GM19043 (cell line): ENCODE measurements around the gene TRIM50.
"Not testable (repeated sequence)": the region's sequence is repeated elsewhere in the genome, so short reads cannot be mapped to it uniquely, and the experiment has no call there.

Experiments
- ATAC-seq: cut with Tn5 transposase; IDR thresholded peaks from one replicate; pipeline ENCODE4 v1.9.1; 2021; ENCODE audit warnings: low read depth; ENCODE audit not compliant: unreplicated experiment

Gene TRIM50

DNA sequence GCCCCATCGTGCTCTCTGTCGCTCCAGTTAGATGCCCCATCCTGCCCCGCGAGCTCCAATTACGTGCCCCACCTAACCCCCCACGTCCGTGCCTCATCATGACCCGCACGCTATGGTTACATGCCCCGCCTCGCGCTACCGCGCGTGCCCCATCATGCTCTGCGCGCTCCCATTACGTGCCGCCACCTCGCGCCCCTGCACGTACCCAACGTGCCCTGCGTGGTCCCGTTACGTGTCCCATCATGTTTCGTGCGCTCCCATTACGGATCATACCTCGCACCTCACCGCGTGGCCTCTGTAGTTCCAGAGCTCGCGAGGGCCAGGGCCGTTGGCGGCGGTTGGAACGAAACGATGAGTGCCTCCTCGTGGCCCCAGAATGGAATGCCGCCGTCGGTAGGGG is at the start of gene TRIM50, which contains the start of gene FKBP6:
Gene TRIM50 (minus strand): TSS at position 161 of the 400 bp plus-strand sequence. CDS start 3,295 bp downstream, outside the sequence.
Gene FKBP6 (plus strand): TSS at position 240 of the 400 bp plus-strand sequence. CDS start 268 bp downstream, outside the sequence.
- ATAC-seq, result not testable (repeated sequence)

DNA sequence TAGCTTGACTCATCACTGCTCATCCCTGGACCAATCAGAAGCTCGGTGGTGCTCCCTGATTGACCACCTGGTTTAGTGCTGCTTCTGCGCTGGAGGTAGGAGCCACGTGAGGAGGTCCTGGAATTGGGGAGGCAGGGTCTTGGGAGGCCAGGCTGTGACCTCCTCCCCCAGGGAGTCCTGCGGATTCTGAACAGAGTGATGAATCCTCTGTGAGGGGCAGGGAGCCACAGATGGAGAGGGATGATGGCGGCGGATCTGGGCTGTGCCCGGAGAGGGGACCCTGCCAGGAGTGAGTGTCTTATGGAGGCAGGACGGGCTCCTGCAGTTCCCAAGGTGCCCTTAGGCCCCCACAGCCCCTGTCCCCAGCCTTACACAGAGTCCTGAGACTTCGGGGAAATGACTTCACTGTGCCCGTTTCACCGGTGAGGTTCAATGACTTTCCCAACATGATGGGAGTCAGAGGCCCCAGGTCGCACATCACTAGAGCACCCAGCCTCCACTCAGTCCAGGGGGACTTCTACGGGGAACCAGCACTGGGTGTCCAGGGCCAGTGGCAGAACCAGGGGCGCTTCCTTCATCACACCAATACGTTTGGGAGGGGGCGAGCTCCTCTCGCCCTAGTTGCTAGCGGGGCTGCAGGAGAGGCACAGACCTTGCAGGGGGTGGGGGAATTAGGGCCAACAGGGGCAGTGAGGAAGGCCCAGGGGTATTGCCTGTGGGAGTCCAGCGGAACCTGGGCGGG is 49.0 kb upstream of the TRIM50 start:
- ATAC-seq, result no peak

DNA sequence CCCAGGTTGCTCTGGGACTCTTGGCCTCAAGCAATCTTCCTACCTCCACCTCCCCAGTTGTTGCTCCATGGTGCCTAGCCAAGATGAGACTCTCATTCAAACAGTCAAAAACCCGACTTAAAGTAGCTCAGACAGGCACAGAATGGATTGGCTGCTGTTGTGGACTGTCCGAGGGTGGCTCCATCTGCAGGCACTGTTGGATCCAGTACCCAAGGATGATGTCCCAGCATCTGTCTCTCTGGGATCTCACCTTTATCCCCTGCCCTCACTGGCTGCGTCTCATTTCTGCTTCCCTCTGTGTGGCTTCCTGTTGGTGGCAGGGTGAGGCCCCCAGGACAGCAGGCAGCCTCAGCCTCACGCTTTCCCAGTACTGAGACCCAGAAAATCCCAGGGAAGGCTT is 48.4 kb upstream of the TRIM50 start:
- not testable (repeated sequence) for ATAC-seq

DNA sequence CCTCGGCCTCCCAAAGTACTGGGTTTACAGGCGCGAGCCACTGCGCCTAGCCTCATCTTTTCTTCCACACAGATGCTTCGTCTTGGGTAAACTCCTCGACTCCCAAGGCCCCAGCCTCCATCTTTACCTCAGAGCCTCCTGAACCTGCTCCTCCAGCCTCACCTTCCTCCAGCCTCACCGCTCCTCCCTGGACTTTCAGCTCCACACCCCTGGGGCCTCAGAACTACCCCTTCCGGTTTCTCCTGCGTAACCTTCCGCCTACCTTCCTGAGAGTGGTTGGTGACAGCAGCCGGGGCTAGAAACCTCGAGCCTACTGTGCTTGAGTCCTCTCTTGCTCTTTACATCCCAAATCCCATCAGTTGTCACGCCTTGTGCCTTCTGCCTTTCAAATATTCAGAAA is 45.9 kb upstream of the TRIM50 start:
- ATAC-seq, result no peak

DNA sequence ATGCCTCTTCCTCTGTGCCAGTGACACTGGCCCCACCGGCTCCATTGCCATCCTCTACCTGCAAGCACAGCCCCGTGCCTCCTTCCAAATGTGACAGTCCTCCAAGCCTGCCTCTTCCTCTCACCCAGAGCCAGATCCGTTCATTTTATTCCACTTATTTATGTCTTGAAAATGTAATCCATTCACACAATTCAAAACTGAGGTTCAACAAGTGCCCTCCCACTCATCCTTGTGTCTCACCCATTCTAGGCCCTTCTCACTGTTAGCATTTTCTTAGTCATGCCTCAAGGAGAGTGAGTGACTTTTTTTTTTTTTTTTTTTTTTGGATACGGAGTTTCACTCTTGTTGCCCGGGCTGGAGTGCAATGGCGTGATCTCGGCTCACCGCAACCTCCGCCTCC is 41.7 kb upstream of the TRIM50 start:
- ATAC-seq, result no peak

DNA sequence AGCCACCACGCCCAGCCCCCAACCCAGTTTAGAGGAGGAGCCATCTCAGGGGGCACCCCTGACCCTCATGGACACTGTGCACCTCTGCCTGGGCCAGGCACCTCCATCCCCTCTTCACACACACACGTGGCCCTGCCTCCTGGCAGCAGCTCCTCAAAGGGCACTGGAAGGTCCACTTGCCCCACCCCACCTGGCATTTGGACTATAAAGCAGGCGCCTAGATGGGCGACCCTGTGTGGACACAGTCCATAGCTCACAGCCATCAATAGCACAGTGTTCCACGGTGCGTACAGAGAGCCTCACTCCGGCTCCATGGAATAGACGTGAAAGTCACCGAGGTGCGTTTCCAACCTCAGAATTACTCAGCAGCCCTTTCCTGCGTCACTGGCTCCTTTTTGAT is 41.1 kb upstream of the TRIM50 start:
- ATAC-seq, result no peak

DNA sequence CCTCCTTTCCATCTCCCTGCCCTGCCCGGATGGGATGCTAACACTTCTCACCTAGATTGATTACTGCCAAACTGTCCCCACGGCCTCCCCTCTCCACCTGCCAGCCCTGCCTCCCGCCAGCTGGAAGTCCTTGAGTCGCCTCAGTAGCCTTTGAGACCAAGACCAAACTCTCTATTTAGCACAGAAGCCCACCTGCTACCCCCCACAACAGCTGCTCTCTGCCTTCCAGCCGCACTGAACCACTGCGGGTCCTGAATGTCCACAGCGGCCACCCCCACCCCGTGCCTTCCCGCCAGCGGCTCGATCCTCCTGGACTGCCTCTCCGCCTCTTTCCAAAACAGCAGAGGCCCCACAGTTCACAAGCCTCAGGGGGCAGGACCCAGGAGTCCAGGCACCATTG is 39.1 kb upstream of the TRIM50 start:
- no peak for ATAC-seq

DNA sequence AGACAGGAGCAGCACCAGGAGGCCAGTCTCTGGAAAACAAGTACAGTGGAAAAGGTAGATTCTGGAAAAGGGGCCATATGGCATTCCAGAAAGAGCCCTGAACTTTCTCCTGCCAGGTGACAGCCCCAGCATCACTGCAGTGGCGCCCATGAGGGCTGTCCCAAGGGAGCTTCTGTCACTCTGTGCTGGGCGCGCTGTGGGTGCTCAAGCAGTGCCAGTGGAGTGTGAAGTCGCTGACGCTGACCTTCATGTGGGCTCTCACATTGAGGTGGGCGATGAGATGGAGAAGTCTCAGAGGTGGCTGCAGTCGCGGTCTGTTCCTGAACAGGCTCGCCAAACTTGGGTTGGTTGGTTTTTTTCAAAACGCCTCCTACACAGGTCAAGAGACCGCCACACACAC is 38.2 kb upstream of the TRIM50 start:
- ATAC-seq, result no peak

DNA sequence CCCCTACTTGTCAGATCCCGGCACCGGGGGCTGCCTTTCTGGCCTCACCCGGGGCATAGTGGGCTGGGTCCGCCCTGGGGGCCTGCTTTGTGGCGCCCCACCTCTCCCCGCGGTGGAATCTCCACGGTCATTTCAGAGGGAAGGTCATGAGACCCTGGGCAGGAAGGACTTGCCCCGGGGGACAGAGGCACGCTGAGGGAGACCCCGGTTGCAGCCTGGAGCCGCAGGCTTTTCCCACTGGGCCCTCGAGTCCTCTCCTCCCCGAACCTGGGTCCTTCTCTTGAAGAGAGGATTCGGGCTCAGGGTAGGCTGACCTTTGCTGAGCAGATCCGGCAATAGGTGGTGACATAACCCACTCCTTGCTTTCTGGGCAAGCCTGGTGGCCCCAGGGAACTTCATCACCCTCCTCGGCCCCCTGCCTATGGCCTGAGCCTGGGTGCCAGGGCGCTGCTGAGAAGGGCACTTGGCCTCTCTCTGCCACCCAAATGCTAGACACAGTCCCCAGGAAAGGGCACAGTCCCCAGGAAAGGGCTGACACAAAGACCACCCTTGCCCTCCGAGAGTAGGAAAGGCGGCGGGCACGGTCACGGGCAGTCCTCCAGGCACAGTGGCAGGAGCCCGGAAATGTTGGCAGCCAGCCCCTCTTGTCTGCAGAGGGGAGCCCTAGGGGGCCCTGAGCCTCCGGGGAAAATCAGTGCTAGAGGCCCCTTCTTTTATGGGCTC is 36.3 kb upstream of the TRIM50 start:
- no peak for ATAC-seq

DNA sequence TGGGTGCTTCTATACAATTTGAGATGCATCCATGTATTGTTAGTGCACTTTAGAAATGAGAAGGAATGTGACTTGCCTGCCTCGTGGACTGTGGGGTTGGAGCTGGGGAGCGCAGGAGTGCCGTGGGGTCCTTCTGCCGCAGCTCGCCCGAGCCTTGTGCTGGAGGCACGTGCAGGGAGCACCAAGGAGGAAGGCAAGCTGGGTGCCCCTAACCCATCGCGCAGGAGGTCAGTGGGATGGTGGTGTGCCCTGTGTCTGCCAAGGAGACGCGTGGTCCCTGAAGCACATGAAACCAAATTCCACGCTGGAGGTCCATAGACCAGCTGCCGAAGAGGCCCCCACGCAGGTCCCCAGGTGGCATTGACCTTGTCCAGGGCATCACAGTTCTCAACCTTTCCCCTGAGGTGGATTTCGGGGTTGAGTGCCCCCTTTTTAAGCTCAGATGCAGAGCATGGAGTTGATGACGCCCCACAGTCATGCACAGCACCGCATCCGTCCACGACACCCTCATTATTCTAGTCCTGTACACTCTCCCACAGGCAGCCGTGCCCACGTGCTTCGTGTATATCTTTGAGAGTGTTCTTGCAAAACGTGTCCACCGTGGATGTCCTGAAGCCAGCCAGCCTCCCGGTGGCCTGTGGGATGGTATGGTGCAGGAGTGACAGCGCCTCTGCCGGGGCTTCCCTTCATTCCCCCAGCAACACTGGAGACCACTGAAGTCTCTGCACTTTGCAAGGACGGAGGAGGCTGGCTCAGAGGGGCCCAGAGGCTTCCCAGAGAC is 35.5 kb upstream of the TRIM50 start:
- ATAC-seq, result no peak

DNA sequence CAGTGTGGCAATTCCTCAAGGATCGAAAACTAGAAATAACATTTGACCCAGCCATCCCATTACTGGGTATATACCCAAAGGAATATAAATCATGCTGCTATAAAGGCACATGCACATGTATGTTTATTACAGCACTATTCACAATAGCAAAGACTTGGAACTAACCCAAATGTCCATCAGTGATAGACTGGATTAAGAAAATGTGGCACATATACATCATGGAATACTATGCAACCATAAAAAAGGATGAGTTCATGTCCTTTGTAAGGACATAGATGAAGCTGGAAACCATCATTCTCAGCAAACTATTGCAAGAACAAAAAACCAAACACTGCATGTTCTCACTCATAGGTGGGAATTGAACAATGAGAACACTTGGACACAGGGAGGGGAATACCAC is 32.7 kb upstream of the TRIM50 start:
- not testable (repeated sequence) for ATAC-seq

DNA sequence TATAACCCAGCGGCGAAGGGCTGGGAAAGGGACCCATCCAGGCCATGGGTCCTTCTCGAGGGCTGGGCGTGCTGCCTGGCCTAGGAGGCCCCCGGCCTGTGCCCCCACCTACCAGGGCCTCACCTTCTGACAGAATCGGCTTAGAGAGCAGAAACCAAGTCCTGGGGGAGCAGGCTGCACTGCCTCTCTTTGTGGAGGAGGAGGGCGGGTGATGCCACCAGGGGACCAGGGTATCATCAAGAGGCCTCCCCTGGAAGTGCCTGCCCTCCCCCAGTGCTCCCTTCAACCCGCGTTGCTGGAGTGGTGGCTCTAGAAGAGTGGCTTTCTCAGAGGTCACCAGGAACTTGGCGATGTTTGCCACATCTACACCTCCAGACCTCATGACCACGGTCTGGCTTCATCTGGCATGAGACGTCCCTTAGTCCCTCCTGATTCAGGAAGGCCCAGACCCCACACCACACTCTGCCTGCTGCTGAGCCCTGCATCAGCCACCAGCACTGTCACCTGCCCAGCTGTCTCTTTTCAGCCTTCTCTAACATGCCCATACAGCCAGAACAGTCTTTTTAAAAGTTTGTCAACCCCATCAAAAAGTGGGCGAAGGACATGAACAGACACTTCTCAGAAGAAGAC is 32.0 kb upstream of the TRIM50 start:
- ATAC-seq, result no peak

DNA sequence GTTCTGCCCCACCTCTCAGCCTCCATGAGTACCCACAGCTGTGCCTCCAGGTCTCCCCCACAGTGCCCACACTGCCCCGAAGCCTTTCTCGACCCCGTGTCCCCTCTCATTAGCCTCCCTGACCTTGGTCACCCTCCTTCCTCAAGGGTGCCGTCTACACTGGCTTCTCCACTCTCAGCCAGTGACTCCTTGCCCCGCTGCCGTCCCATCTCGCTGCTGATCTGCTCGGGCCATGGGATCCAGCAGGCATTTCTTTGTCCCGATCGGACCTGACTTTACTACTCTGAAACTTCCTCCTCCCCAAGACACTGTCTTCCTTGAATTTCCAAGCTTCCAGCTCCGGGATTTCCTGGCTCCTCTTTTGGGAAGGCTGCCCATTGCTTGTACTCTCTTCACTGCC is 31.4 kb upstream of the TRIM50 start:
- no peak for ATAC-seq

DNA sequence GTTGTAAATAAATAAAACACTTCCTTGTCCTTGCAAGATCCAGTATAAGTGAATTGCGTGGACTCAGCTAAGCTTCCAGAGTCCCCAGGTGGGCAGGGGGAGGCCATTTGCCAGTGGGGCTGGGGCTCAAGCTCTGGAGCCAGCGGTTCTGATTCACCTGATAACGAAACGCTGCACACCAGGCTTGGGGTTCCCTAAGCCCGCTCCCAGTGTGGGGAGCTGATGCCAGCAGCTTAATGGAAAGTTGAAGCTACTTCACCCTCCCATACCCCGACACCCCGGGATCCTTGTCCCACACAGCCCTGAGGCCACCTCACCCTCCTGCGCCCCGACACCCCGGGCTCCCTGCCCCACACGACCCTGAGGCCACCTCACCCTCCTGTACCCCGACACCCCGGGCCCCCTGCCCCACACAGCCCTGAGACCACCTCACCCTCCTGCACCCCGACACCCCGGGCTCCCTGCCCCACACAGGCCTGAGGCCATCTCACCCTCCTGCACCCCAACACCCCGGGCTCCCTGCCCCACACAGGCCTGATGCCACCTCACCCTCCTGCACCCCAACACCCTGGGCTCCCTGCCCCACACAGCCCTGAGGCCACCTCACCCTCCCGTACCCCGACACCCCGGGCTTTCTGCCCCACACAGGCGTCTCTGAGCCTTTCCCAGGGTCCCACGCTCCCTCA is 30.9 kb upstream of the TRIM50 start:
- no peak for ATAC-seq

DNA sequence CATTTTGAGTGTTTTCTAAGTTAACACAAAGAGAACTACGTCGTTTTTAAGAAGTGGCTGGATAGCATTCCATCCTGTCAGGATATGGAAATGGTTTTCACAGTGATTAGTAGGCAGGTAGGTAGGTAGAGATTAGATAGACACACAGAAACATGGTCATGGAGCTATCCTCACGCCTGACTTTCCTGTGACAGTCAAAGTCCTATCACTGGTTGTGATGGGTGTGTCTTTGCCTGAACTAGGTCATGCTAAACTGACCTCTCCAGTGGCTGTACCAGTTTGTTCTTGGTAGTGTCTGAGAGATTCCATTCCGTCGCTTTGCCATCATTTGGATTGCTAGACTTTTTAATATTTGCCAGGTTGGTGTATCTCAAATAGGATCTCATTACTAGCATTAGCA is 28.3 kb upstream of the TRIM50 start:
- ATAC-seq, result no peak

DNA sequence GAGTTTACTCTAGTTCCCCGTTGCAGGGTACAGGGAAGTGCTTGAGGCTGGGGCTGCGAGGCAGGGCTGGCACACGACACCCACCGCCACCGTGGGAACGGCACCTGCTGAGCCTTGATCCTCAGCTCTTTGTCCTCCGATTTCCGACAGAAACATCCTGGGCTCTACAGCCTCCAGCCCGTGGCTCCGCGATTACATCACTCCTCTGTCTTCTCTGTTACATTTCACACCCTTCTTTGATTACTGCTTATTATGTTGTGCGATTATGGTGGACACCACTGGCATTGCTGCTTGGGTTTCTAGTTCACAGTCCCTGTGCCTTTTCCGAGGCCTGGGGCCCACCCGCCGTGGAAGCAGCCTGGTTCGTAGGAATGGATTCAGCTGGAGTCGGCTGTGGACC is 26.9 kb upstream of the TRIM50 start:
- ATAC-seq, result no peak

DNA sequence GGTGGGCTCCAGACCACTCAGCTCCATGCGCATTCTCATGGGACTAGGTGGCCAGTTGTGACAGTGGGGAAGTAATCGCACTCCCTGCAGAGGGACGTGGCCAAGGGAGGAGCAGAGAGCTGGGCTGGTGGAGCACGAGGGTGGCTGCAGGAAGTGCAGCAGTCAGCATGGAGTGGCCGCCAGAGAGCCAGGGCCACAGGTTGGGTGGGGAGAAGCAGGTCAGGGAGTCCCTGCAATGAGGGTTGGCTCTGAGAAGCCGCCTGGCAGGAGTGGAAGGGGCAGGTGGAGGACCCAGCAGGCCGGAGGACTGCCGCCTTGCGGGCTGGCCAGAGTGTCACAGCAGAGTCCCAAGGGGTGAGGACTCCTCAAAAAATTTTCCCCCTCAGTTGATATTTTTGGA is 26.3 kb upstream of the TRIM50 start:
- no peak for ATAC-seq

DNA sequence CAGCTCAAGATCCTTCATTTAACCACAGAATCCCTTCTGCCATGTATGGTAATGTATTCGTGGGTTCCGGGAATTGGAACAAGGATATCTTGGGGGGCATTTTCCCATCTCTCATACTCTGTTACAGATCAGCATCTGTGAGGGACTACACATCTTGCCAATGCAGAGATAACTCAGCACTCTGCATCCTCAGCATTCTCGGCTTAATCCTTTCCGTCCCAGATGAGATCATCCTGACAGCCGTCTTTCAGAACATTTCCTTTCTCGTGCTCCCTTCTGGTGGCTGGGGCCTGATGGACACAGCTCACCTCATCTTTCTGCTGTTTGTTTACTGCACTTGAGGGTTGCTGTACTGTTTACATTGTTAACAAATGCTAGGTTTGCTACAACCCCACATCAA is 25.4 kb upstream of the TRIM50 start:
- ATAC-seq, result no peak

DNA sequence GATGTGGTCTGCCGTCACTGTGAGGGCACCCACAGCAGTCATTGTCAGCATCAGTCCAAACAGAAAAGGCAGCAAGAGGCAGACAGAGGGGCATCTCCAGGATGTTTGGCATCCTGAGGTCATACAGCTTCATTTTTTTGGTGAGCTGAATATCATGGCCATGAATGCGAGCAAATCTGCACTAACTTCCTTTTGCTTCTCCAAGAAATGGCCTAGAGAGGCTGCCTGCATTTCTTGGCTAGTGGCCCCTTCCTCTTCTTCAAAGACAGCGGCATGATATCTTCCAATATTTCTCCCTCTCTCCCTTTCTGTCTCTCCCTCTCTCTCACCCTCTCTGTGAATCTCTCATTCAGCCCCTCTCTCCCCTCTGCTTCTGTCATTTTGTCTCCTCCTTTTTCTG is 24.9 kb upstream of the TRIM50 start:
- ATAC-seq, result no peak

DNA sequence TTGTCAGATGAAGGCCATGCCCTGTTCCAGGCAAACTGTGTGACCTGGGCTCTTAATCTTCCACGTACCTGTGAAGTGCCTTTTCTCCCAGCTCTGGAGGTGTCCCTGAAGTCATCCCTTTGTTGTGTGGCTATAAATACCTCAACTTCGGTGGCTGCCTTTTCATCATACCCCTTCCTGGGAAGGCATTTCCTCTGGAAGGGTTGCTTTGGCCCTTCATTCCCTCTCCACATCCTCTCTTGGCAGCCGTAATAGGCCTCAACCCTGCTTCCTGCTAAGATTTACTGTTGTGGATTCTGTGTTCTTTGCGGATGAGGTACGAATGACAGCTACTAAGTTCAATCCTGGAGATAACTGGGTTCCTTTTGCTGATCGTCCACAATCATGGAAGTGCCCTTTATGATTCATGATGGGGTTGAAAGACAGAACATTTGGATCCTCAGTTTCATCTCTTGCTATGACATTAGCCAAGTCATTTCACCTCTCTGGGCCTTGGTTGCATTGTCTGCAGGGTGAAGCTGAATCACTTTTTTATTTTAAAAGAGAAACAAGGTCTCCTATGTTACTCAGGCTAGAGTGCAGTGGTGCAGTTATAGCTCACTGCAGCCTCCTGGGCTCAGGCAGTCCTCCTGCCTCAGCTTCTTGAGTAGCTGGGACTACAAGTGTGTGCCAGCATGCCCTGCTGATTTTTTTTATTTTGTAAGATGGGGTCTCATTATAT is 23.7 kb upstream of the TRIM50 start:
- no peak for ATAC-seq
